GM18868 (cell line): ENCODE measurements around the gene CRYGD.
A peak's percentile ranks its signal among the peaks of the same experiment; 100 is the strongest.

Experiments
- ATAC-seq: cut with Tn5 transposase; IDR thresholded peaks from one replicate; pipeline ENCODE4 v1.9.1; 2021; ENCODE audit warnings: mild to moderate bottlenecking, moderate library complexity; ENCODE audit not compliant: unreplicated experiment

Gene CRYGD

GRCh38 chr2:208090420-208090819 lies 33.9 kb downstream of the CRYGD start:
- no peak for ATAC-seq

- no peak for ATAC-seq
These were observed 38.3 kb downstream of the CRYGD start for GRCh38 chr2:208086029-208086428.

GRCh38 chr2:208083807-208084206 lies 40.5 kb downstream of the CRYGD start:
- no peak for ATAC-seq

GRCh38 chr2:208077276-208077675 lies 47.0 kb downstream of the CRYGD start:
- no peak for ATAC-seq

- ATAC-seq: no peak
These were observed 49.5 kb downstream of the CRYGD start for GRCh38 chr2:208074610-208075356.

- ATAC-seq: peak; percentile 93
These were observed 52.0 kb downstream of the CRYGD start for GRCh38 chr2:208072250-208072892.
